Osteoblast (primary cell): Measurements from ENCODE around the gene AOPEP. TPM values are rescaled to one million over a fixed set of nuclear protein-coding genes. Genes with fewer than 3 reads are reported as not detected.

ENCODE experiments used
- DNase-seq: peaks from one replicate; pipeline ENCODE4 v3.0.0; 2011; ENCODE audit warnings: low spot score, mixed read lengths; ENCODE audit not compliant: insufficient read length; ENCODE audit errors: missing footprints
- H2AFZ ChIP-seq: 2 replicates; pipeline ENCODE4 v1.6.0; 2011; ENCODE audit warnings: mild to moderate bottlenecking, low read length
- H3K27ac ChIP-seq: 2 replicates; pipeline ENCODE4 v1.5.1; 2011; ENCODE audit warnings: mild to moderate bottlenecking, low read depth, low read length, moderate library complexity
- H3K27me3 ChIP-seq: 2 replicates; pipeline ENCODE4 v1.6.0; 2012; ENCODE audit warnings: mild to moderate bottlenecking, control low read depth, inconsistent platforms, low read length, moderate library complexity; ENCODE audit not compliant: insufficient read depth
- H3K36me3 ChIP-seq: 2 replicates; pipeline ENCODE4 v1.5.1; 2011; ENCODE audit warnings: mild to moderate bottlenecking, low read length, control low read depth, moderate library complexity; ENCODE audit not compliant: insufficient read depth
- H3K4me1 ChIP-seq: 2 replicates; pipeline ENCODE4 v1.5.1; 2011; ENCODE audit warnings: mild to moderate bottlenecking, low read length, control low read depth, moderate library complexity; ENCODE audit not compliant: insufficient read depth
- H3K4me2 ChIP-seq: 2 replicates; pipeline ENCODE4 v1.6.0; 2011; ENCODE audit warnings: mild to moderate bottlenecking, low read length; ENCODE audit not compliant: insufficient read depth
- H3K4me3 ChIP-seq: fragments of 200-600 bp; sonication (generic); 3 replicates; pipeline ENCODE4 v1.5.1; 2012; ENCODE audit warnings: mild to moderate bottlenecking, low read length, inconsistent platforms; ENCODE audit not compliant: insufficient read depth
- H3K79me2 ChIP-seq: 2 replicates; pipeline ENCODE4 v1.6.0; 2012; ENCODE audit warnings: mild to moderate bottlenecking, low read length, control low read depth, inconsistent platforms; ENCODE audit not compliant: insufficient read depth
- H3K9me3 ChIP-seq: 2 replicates; pipeline ENCODE4 v1.5.1; 2011; ENCODE audit warnings: low read depth, low read length, control low read depth
- H4K20me1 ChIP-seq: 2 replicates; pipeline ENCODE4 v1.6.0; 2012; ENCODE audit warnings: mild to moderate bottlenecking, low read length, control low read depth; ENCODE audit not compliant: insufficient read depth
- total RNA-seq: library from RNA; depleted of rRNA; stranded (reverse); fragments of >200 nt; gene quantifications from 2 replicates; pipeline ENCODE4 v1.2.3, GENCODE V29; 2012
- TF ChIP-seq, protein P1 (sequence below): IDR thresholded peaks from 2 replicates; pipeline ENCODE4 v1.5.1; 2011; ENCODE audit warnings: mild to moderate bottlenecking, low read depth, low read length, moderate library complexity; ENCODE audit errors: extremely low read depth

The AOPEP gene
- total RNA-seq, 1 donor, result 131 TPM

DNA sequence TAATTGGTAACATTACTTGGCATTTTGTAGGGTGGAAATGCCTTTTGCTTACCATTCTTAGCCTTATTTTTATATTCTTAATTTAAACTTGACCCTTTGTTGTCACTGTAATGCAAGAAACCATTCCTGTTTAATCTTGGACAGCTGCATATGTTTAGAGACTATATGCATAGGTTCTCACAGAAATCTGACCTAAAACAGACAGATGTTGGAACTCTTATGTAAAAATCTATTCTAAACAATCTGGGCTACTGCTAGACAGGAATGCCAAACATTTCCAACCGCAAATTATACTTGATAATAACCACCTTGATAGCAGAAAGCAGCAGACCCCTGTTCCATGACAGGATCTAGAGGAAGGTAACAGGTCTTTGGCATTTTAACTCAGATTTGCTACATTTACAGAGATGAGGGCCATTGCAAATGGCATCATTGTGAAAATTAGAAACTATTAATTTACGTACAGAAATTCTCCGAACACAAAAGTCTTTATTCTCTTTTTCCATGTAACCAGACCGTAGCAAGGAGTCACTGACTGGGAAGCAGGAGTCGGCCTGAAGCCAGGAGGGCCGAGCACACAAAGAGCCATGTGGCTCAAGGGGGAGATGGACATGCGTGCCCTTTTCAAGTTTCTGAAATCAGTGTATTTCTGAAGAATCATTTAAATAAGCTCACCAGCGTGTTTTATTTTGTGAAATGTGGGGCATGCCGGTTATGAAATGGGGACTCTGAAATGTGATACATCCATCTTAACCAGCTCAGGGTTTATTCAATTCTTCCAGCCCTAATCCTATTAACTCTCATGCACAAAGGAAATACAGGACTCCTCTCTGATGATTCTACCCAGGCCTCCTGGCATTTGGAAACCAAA, 139.3 kb downstream of the AOPEP start:
- H3K4me2 ChIP-seq, result peak overlapping the region; percentile 8
- no peaks in the 10 kb centered on the region for H3K27me3 ChIP-seq
- no peak overlapping the region for H3K4me3 ChIP-seq
- no peak for DNase-seq
- peaks cover 6% of the 10 kb centered on the region for H3K79me2 ChIP-seq
- H3K9me3 ChIP-seq, result no peaks in the 10 kb centered on the region
- H3K4me1 ChIP-seq, result peaks cover 82% of the 10 kb centered on the region
- no peaks in the 10 kb centered on the region for H4K20me1 ChIP-seq
- TF ChIP-seq, protein P1, sequence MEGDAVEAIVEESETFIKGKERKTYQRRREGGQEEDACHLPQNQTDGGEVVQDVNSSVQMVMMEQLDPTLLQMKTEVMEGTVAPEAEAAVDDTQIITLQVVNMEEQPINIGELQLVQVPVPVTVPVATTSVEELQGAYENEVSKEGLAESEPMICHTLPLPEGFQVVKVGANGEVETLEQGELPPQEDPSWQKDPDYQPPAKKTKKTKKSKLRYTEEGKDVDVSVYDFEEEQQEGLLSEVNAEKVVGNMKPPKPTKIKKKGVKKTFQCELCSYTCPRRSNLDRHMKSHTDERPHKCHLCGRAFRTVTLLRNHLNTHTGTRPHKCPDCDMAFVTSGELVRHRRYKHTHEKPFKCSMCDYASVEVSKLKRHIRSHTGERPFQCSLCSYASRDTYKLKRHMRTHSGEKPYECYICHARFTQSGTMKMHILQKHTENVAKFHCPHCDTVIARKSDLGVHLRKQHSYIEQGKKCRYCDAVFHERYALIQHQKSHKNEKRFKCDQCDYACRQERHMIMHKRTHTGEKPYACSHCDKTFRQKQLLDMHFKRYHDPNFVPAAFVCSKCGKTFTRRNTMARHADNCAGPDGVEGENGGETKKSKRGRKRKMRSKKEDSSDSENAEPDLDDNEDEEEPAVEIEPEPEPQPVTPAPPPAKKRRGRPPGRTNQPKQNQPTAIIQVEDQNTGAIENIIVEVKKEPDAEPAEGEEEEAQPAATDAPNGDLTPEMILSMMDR, result no peak
- no peaks in the 10 kb centered on the region for H3K36me3 ChIP-seq
- no peak overlapping the region for H2AFZ ChIP-seq
- peak overlapping the region; percentile 99 for H3K27ac ChIP-seq

DNA sequence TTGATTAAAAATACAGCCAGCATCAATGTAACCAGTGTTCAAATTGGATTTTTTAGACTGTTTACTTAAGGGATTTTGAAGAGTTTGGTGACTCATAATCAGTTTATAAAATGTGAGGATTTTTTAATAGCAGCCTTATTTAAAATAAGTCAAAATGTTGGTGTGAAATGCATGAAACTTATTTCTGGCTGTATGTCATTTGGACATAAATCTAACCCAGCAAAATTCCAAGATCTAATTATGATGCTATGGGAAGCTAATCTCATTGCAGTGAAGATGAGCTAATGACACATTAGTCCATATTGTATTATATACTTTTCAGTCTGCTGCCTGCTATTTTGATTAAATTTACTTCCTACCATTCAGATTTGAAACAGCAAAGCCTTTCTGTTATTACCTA, 140.3 kb downstream of the AOPEP start:
- Histone ChIP-seq H2AFZ (no peak overlapping the region), H3K27me3 (no peaks in the 10 kb centered on the region), H3K4me3 (no peak overlapping the region), H3K27ac (peak overlapping the region; percentile 99), H3K4me2 (peak overlapping the region; percentile 70), H3K79me2 (peaks cover 6% of the 10 kb centered on the region), H4K20me1 (no peaks in the 10 kb centered on the region), H3K9me3 (no peaks in the 10 kb centered on the region), H3K4me1 (peaks cover 81% of the 10 kb centered on the region), H3K36me3 (no peaks in the 10 kb centered on the region)
- TF ChIP-seq, protein P1, result no peak
- no peak for DNase-seq

DNA sequence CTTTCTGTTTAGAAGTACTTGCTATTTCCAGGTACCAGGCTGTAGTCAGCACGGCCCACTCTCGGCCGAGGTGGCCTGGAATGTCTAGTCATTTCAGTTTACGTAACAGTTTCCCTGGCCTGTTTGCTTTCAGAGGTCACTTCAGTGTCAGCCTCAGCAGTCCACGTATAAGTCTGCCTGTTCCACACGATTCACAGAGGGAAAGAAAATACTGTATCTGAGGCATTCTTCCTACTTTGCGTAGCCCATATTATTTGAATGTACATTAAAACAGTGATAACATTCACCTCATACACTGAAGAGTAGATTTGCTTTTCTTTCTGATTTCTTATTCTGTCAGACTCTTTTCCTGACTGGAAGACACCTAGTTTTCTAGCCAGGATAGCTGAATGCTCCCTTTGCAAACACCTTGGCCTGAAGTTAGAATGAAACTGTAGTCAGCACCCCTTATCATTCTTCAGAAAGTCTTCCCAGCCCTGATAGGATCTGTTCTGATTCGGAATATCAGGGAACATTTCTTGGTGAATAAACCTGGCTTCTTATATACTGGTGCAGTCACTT, 140.9 kb downstream of the AOPEP start:
- H3K9me3 ChIP-seq, result no peaks in the 10 kb centered on the region
- DNase-seq, result peak; percentile 55
- H3K4me1 ChIP-seq, result peaks cover 81% of the 10 kb centered on the region
- no peaks in the 10 kb centered on the region for H4K20me1 ChIP-seq
- peak overlapping the region; percentile 70 for H3K4me2 ChIP-seq
- H3K27ac ChIP-seq, result peak overlapping the region; percentile 99
- H3K36me3 ChIP-seq, result no peaks in the 10 kb centered on the region
- H3K4me3 ChIP-seq, result peak overlapping the region; percentile 29
- no peak overlapping the region for H2AFZ ChIP-seq
- H3K27me3 ChIP-seq, result no peaks in the 10 kb centered on the region
- peaks cover 6% of the 10 kb centered on the region for H3K79me2 ChIP-seq
- TF ChIP-seq, protein P1, result no peak

DNA sequence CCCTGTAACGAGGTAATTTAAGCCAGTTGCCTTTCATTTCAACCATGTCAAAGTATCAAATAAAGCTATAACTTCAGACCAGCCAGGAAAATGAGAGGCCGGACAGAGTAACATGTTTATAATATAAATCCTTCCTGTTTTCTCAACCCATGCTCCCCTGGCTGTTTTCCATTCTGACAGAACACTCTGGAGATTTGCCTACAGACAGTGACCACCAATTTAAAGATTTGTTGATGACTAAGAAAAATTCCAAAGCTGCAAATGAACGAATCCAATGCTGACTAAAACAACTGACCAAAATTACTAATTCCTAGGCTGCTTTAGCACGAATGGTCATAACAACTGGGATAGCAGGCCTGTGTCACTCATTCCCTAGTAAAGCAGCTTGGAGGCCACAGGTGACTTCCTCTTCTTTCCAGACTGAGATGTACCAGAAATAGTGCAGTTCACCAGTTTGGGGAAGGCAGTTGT, 141.4 kb downstream of the AOPEP start:
- peak overlapping the region; percentile 99 for H3K27ac ChIP-seq
- DNase-seq, result peak; percentile 80
- no peaks in the 10 kb centered on the region for H3K9me3 ChIP-seq
- TF ChIP-seq, protein P1, result no peak
- H3K79me2 ChIP-seq, result peaks cover 3% of the 10 kb centered on the region
- H3K4me2 ChIP-seq, result peak overlapping the region; percentile 70
- H2AFZ ChIP-seq, result no peak overlapping the region
- H3K36me3 ChIP-seq, result no peaks in the 10 kb centered on the region
- H4K20me1 ChIP-seq, result no peaks in the 10 kb centered on the region
- H3K27me3 ChIP-seq, result no peaks in the 10 kb centered on the region
- peaks cover 85% of the 10 kb centered on the region for H3K4me1 ChIP-seq
- H3K4me3 ChIP-seq, result peak overlapping the region; percentile 29
